Liver (tissue), 9 donors: ENCODE data around the gene CD200R1L. TPM values are rescaled to one million over a fixed set of nuclear protein-coding genes. Genes with fewer than 3 reads are reported as not detected.

Experiments
- DNase-seq: peaks from one replicate; pipeline ENCODE4 v3.0.0-alpha.2; 2017; ENCODE audit warnings: low spot score
- H3K27ac ChIP-seq, 2 donors: one replicate each; pipeline ENCODE4 v1.7.0; 2013; ENCODE audit warnings: inconsistent platforms in 2 of 2, low read length in 2 of 2, control low read depth in 1 of 2, low read depth in 1 of 2, mild to moderate bottlenecking in 1 of 2
- H3K27me3 ChIP-seq, 4 donors: one replicate each; pipeline versions ENCODE4 v1.6.1 to v1.7.0; 2013; ENCODE audit warnings: low read length in 3 of 4, inconsistent platforms in 1 of 4, mild to moderate bottlenecking in 1 of 4, moderate library complexity in 1 of 4; ENCODE audit not compliant: control insufficient read depth in 4 of 4, insufficient read depth in 4 of 4
- H3K36me3 ChIP-seq, 4 donors: one replicate each; pipeline versions ENCODE4 v1.6.1 to v1.7.0; 2013; ENCODE audit warnings: low read length in 3 of 4, mild to moderate bottlenecking in 3 of 4, low read depth in 1 of 4, moderate library complexity in 1 of 4; ENCODE audit not compliant: control insufficient read depth in 4 of 4, insufficient read depth in 3 of 4
- H3K4me1 ChIP-seq, 4 donors: one replicate each; pipeline versions ENCODE4 v1.6.1 to v1.7.0; 2013; ENCODE audit warnings: low read length in 3 of 4, mild to moderate bottlenecking in 3 of 4, moderate library complexity in 1 of 4; ENCODE audit not compliant: control insufficient read depth in 4 of 4, insufficient read depth in 4 of 4
- H3K4me3 ChIP-seq, 3 donors: one replicate each; pipeline versions ENCODE4 v1.6.1 to v1.7.0; 2013; ENCODE audit warnings: low read length in 3 of 3, control low read depth in 1 of 3, low read depth in 1 of 3, mild to moderate bottlenecking in 1 of 3
- H3K9ac ChIP-seq, 2 donors: one replicate each; pipeline ENCODE4 v1.7.0; 2013; ENCODE audit warnings: low read length in 2 of 2, mild to moderate bottlenecking in 2 of 2, moderate library complexity in 2 of 2, control low read depth in 1 of 2, low read depth in 1 of 2
- H3K9me3 ChIP-seq, 4 donors: one replicate each; pipeline versions ENCODE4 v1.6.1 to v1.7.0; 2013; ENCODE audit warnings: low read length in 3 of 4; ENCODE audit not compliant: control insufficient read depth in 4 of 4
- CTCF ChIP-seq: fragments of 150-350 bp; IDR thresholded peaks from 2 replicates; pipeline ENCODE4 v1.5.1; 2017; ENCODE audit warnings: improper control_type of control experiment, low read depth, low read length; ENCODE audit not compliant: missing input control
- FOXA1 ChIP-seq: IDR thresholded peaks from 2 replicates; pipeline ENCODE4 v1.6.1; 2016; ENCODE audit warnings: antibody characterized with exemption
- FOXA2 ChIP-seq: IDR thresholded peaks from 2 replicates; pipeline ENCODE4 v1.6.1; 2016; ENCODE audit warnings: antibody characterized with exemption
- HNF4A ChIP-seq, 2 donors: conservative IDR thresholded peaks; 2 replicates each; pipeline ENCODE4 v1.6.1; 2016; ENCODE audit warnings: antibody characterized with exemption in 2 of 2, mild to moderate bottlenecking in 2 of 2
- HNF4G ChIP-seq: IDR thresholded peaks from 2 replicates; pipeline ENCODE4 v1.6.1; 2016; ENCODE audit warnings: antibody characterized with exemption
- JUND ChIP-seq, 2 donors: IDR thresholded peaks; 2 replicates each; pipeline ENCODE4 v1.6.1; 2016; ENCODE audit warnings: antibody characterized with exemption in 2 of 2
- NR2F2 ChIP-seq: IDR thresholded peaks from 2 replicates; pipeline ENCODE4 v1.6.1; 2016; ENCODE audit warnings: antibody characterized with exemption
- RAD21 ChIP-seq, 2 donors: IDR thresholded peaks; 2 replicates each; pipeline ENCODE4 v1.6.1; 2016; ENCODE audit warnings: antibody characterized with exemption in 2 of 2, mild to moderate bottlenecking in 2 of 2
- REST ChIP-seq: IDR thresholded peaks from 2 replicates; pipeline ENCODE4 v1.6.1; 2016; ENCODE audit warnings: antibody characterized with exemption, mild to moderate bottlenecking
- RXRA ChIP-seq, 2 donors: IDR thresholded peaks; 2 replicates each; pipeline ENCODE4 v1.6.1; 2017 to 2018; ENCODE audit warnings: antibody characterized with exemption in 2 of 2, mild to moderate bottlenecking in 1 of 2
- SP1 ChIP-seq: IDR thresholded peaks from 2 replicates; pipeline ENCODE4 v1.6.1; 2018; ENCODE audit warnings: antibody characterized with exemption, mild to moderate bottlenecking
- TAF1 ChIP-seq: conservative IDR thresholded peaks from 2 replicates; pipeline ENCODE4 v1.6.1; 2016; ENCODE audit warnings: antibody characterized with exemption, mild to moderate bottlenecking
- YY1 ChIP-seq: IDR thresholded peaks from 2 replicates; pipeline ENCODE4 v1.6.1; 2016; ENCODE audit warnings: antibody characterized with exemption, mild to moderate bottlenecking
- WGBS: extraction: QIAGEN DNeasy Blood & Tissue Kit; methylation state at CpG from one replicate; pipeline ENCODE4 v1.1.7; 2013; 5-methylcytosine and 5-hydroxymethylcytosine counted together
- polyA plus RNA-seq, 2 donors: library from polyadenylated mRNA; stranded (reverse) in 1 of 2; unstranded in 1 of 2; fragments of 200-250 nt in 1 of 2; fragments of >200 nt in 1 of 2; fragmentation: Nextera tagmentation in 1 of 2; extraction: Ambion mirVana in 1 of 2; gene quantifications; one replicate each; pipeline versions ENCODE4 v1.2.1 to v1.2.3, GENCODE V29; 2013 to 2015
- total RNA-seq, 2 donors: library from RNA; depleted of rRNA; stranded (reverse); fragments of >200 nt; gene quantifications; one replicate each; pipeline ENCODE4 v1.2.3, GENCODE V29; 2014
- TF ChIP-seq, protein P1 (sequence below): IDR thresholded peaks from 2 replicates; pipeline ENCODE4 v1.6.1; 2016; ENCODE audit warnings: antibody characterized with exemption
- donor health status: healthy.
- donor health status: healthy.
- donor health status: healthy.
- donor health status: healthy.
- donor health status: healthy.

Gene CD200R1L
- total and polyA plus RNA-seq, 4 donors: not detected

GRCh38 chr3:112779558-112780480 is 66.8 kb downstream of the CD200R1L start:
- no peak for DNase-seq
- Histone ChIP-seq H3K27ac (no peak overlapping the region), H3K9ac (no peak overlapping the region), H3K4me1 (no peaks in the 10 kb centered on the region), H3K36me3 (no peaks in the 10 kb centered on the region), H3K9me3 (no peaks in the 10 kb centered on the region), H3K4me3 (no peak overlapping the region), H3K27me3 (peaks cover 0 to 3% (median 0%) of the 10 kb centered on the region in 4 donors)
- TF ChIP-seq SP1: no peak
- TF ChIP-seq YY1: no peak
- no peak for TF ChIP-seq RXRA (IDR thresholded peaks at IDR 0.05)
- 72% methylated on average over 3 of the region's 3 CpGs for WGBS

GRCh38 chr3:112779011-112779410 is 67.7 kb downstream of the CD200R1L start:
- H3K9me3 ChIP-seq: no peaks in the 10 kb centered on the region
- peaks cover 0 to 3% (median 0%) of the 10 kb centered on the region in 4 donors for H3K27me3 ChIP-seq
- H3K9ac ChIP-seq: no peak overlapping the region
- H3K4me3 ChIP-seq: no peak overlapping the region
- H3K36me3 ChIP-seq: no peaks in the 10 kb centered on the region
- no peaks in the 10 kb centered on the region for H3K4me1 ChIP-seq
- TF ChIP-seq JUND (IDR thresholded peaks at IDR 0.05) (no peak), REST (no peak), FOXA1 (no peak), RXRA (IDR thresholded peaks at IDR 0.05) (no peak), FOXA2 (no peak), HNF4G (no peak), TAF1 (no peak), RAD21 (IDR thresholded peaks at IDR 0.05) (no peak), SP1 (no peak)
- H3K27ac ChIP-seq: no peak overlapping the region
- DNase-seq: no peak

- Histone ChIP-seq H3K4me3 (no peak overlapping the region), H3K27me3 (peaks cover 0 to 3% (median 0%) of the 10 kb centered on the region in 4 donors), H3K9ac (no peak overlapping the region), H3K9me3 (no peaks in the 10 kb centered on the region), H3K4me1 (no peaks in the 10 kb centered on the region), H3K27ac (no peak overlapping the region), H3K36me3 (no peaks in the 10 kb centered on the region)
- DNase-seq: no peak
- 85% methylated on average over 5 of the region's 5 CpGs for WGBS
- TF ChIP-seq CTCF (no peak), REST (no peak), FOXA1 (no peak), YY1 (no peak), HNF4A (conservative IDR thresholded peaks at IDR 0.05) (no peak), NR2F2 (no peak), RAD21 (IDR thresholded peaks at IDR 0.05) (no peak)
- TF ChIP-seq, protein P1, sequence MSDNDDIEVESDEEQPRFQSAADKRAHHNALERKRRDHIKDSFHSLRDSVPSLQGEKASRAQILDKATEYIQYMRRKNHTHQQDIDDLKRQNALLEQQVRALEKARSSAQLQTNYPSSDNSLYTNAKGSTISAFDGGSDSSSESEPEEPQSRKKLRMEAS: no peak
These were observed 68.2 kb downstream of the CD200R1L start for GRCh38 chr3:112778353-112778948.
